CD4-positive, alpha-beta T cell (primary cell): ENCODE results near the gene ARID3A. TPM values are rescaled to one million over a fixed set of nuclear protein-coding genes. Genes with fewer than 3 reads are reported as not detected.
A peak's percentile ranks its signal among the peaks of the same experiment; 100 is the strongest.

Experiments
- ATAC-seq: fragments of 200-7000 bp; cut with Tn5 transposase; one replicate; pipeline ENCODE4 v1.10.0; 2022; ENCODE audit warnings: mild to moderate bottlenecking; ENCODE audit not compliant: poor library complexity
- CTCF ChIA-PET: fragments of 350-600 bp; sonication (Branson Sonifier 250); formaldehyde crosslinking; loops from one replicate; lab custom pipeline; 2021; ENCODE audit warnings: antibody characterized with exemption, inconsistent platforms; lab: Charles Lee
- POLR2A ChIA-PET: fragments of 350-600 bp; sonication (Branson Sonifier 250); formaldehyde crosslinking; loops from one replicate; lab custom pipeline; 2021; ENCODE audit warnings: antibody characterized with exemption, inconsistent platforms; lab: Charles Lee
- DNase-seq, 14 experiments: peaks; one replicate each; pipeline ENCODE4 v3.0.0-alpha.2; 2013 to 2020; ENCODE audit warnings: mixed read lengths in 2 of 14
- H3K27ac ChIP-seq, 2 donors: one replicate each; pipeline versions ENCODE4 v1.5.1 to v1.7.0; 2013; ENCODE audit warnings: low read length in 2 of 2, low read depth in 1 of 2, mild to moderate bottlenecking in 1 of 2
- H3K27me3 ChIP-seq, 2 experiments: 1 replicate in 1 of 2; 2 replicates in 1 of 2; pipeline versions ENCODE4 v1.6.1 to v1.7.0; 2013; ENCODE audit warnings: low read length in 2 of 2, control low read depth in 1 of 2, mild to moderate bottlenecking in 1 of 2, moderate library complexity in 1 of 2; ENCODE audit not compliant: insufficient read depth in 2 of 2, control insufficient read depth in 1 of 2
- H3K36me3 ChIP-seq: one replicate; pipeline ENCODE4 v1.6.1; 2013; ENCODE audit warnings: low read length, control low read depth; ENCODE audit not compliant: insufficient read depth
- H3K4me1 ChIP-seq: one replicate; pipeline ENCODE4 v1.6.1; 2013; ENCODE audit warnings: low read length, control low read depth; ENCODE audit not compliant: insufficient read depth
- H3K4me3 ChIP-seq: one replicate; pipeline ENCODE4 v1.5.1; 2013; ENCODE audit warnings: mild to moderate bottlenecking, low read length, moderate library complexity
- H3K9me3 ChIP-seq, 2 experiments: 1 replicate in 1 of 2; 2 replicates in 1 of 2; pipeline versions ENCODE4 v1.6.1 to v1.7.0; 2013; ENCODE audit warnings: low read length in 2 of 2, mild to moderate bottlenecking in 2 of 2, control low read depth in 1 of 2, moderate library complexity in 1 of 2; ENCODE audit not compliant: control insufficient read depth in 1 of 2, insufficient read depth in 1 of 2
- H3K27ac Mint-ChIP-seq: one replicate; pipeline ENCODE4 v1.8.0; 2020; ENCODE audit warnings: mixed read lengths
- H3K27me3 Mint-ChIP-seq: one replicate; pipeline ENCODE4 v1.8.0; 2021; ENCODE audit warnings: mixed read lengths
- H3K36me3 Mint-ChIP-seq: one replicate; pipeline ENCODE4 v1.8.0; 2021; ENCODE audit warnings: low read depth, mixed read lengths
- H3K4me1 Mint-ChIP-seq: one replicate; pipeline ENCODE4 v1.8.0; 2021; ENCODE audit warnings: low read depth, mixed read lengths
- H3K4me3 Mint-ChIP-seq: one replicate; pipeline ENCODE4 v1.8.0; 2020; ENCODE audit warnings: mild to moderate bottlenecking, mixed read lengths
- H3K9me3 Mint-ChIP-seq: one replicate; pipeline ENCODE4 v1.8.0; 2020; ENCODE audit warnings: mixed read lengths
- CTCF ChIP-seq: fragments of 200-600 bp; IDR thresholded peaks from one replicate; pipeline ENCODE4 v1.8.0; 2022; ENCODE audit warnings: antibody characterized with exemption, mild to moderate bottlenecking
- intact Hi-C, 2 experiments: fragments of 100-400 bp; cut with DNase I in 1 of 2; cut with micrococcal nuclease in 1 of 2; formaldehyde crosslinking; loops; one replicate each; pipeline versions ENCODE4 v1.15.1 to v1.9.0; 2023 to 2025; cut with DNase I, micrococcal nuclease
- total RNA-seq, 174 experiments: library from RNA in 2 of 174; stranded (reverse) in 2 of 174; gene quantifications; one replicate each; pipeline ENCODE4 v1.2.3 and lab custom pipeline; 2021 to 2026

The ARID3A gene
- total RNA-seq, 2 experiments from 2014 or later = 3.7 to 4.1 TPM

GRCh38 chr19:918481-919198 is 7.2 kb upstream of the ARID3A start:
- ChIA-PET CTCF (interaction anchor here (1.1 to 4.4 kb wide), 3 partner anchors 10 to 55 kb away, joined by 3 to 52 read pairs (median 12); partner anchors contain the start of genes MED16 and RNU6-9), POLR2A (interaction anchor here (0.6 to 3.1 kb wide), 7 partner anchors 9 to 65 kb away, joined by 3 to 40 read pairs (median 6); partner anchors contain the start of genes MED16, RNU6-9 and WDR18)
- no peak overlapping the region for H3K27ac ChIP-seq
- DNase-seq (peak in 4 of 14 experiments; percentile 42 to 70 (median 61)), ATAC-seq (no peak)
- Mint-ChIP-seq H3K27me3 (peaks cover 4% of the 10 kb centered on the region), H3K4me3 (peak overlapping the region; percentile 62), H3K27ac (no peak overlapping the region), H3K4me1 (peaks cover 21% of the 10 kb centered on the region), H3K36me3 (peaks cover 6% of the 10 kb centered on the region), H3K9me3 (no peaks in the 10 kb centered on the region)
- H3K27me3 ChIP-seq = peaks cover 11 to 22% of the 10 kb centered on the region in 2 experiments
- intact Hi-C loops = no loop called here
- peak overlapping the region; percentile 43 for H3K4me3 ChIP-seq
- TF ChIP-seq CTCF = no peak
- no peaks in the 10 kb centered on the region for H3K36me3 ChIP-seq
- H3K4me1 ChIP-seq = peaks cover 61% of the 10 kb centered on the region
- no peaks in the 10 kb centered on the region for H3K9me3 ChIP-seq

GRCh38 chr19:919199-920050 is 6.4 kb upstream of the ARID3A start:
- H3K4me3 Mint-ChIP-seq = peak overlapping the region; percentile 62
- CTCF ChIA-PET = interaction anchor here (1.1 to 5.3 kb wide), 6 partner anchors 27 to 321 kb away, joined by 3 to 52 read pairs (median 8); partner anchors contain the start of genes MED16, RNU6-9 and WDR18
- Histone ChIP-seq H3K4me1 (peaks cover 59% of the 10 kb centered on the region), H3K27ac (peak overlapping the region in 1 of 2 donors; percentile 29), H3K4me3 (peak overlapping the region; percentile 43), H3K9me3 (no peaks in the 10 kb centered on the region), H3K36me3 (no peaks in the 10 kb centered on the region), H3K27me3 (peaks cover 11 to 22% of the 10 kb centered on the region in 2 experiments)
- ATAC-seq (peak; percentile 52), DNase-seq (peak in 11 of 14 experiments; percentile 30 to 82 (median 46))
- peaks cover 4% of the 10 kb centered on the region for H3K36me3 Mint-ChIP-seq
- no peak for TF ChIP-seq CTCF
- intact Hi-C loops = loop anchor here in 1 of 2 experiments (1.0 to 5.0 kb wide), 2 partner anchors 55 to 273 kb away; no protein-coding TSS in a partner anchor
- peak overlapping the region; percentile 96 for H3K27ac Mint-ChIP-seq
- POLR2A ChIA-PET = interaction anchor here (0.6 to 3.1 kb wide), 11 partner anchors 10 to 79 kb away, joined by 3 to 40 read pairs (median 10); partner anchors contain the start of genes MED16, RNU6-9 and WDR18
- H3K4me1 Mint-ChIP-seq = peaks cover 21% of the 10 kb centered on the region
- peaks cover 4% of the 10 kb centered on the region for H3K27me3 Mint-ChIP-seq
- no peaks in the 10 kb centered on the region for H3K9me3 Mint-ChIP-seq
